Omental fat pad (tissue), 4 donors: ENCODE data around the gene DHFR. TPM values are rescaled to one million over a fixed set of nuclear protein-coding genes. Genes with fewer than 3 reads are reported as not detected.

Experiments
- ATAC-seq: fragments of 150-250 bp; one replicate; pipeline ENCODE4 v1.9.1; 2016; ENCODE audit warnings: mild to moderate bottlenecking, moderate library complexity; ENCODE audit not compliant: low FRiP score
- DNase-seq: peaks from one replicate; pipeline ENCODE4 v3.0.0-alpha.2; 2019; ENCODE audit warnings: low spot score
- CTCF ChIP-seq, 3 donors: fragments of 450-650 bp; IDR thresholded peaks; one replicate each; pipeline ENCODE4 v1.5.1; 2016 to 2017; ENCODE audit warnings: antibody characterized with exemption in 3 of 3, mild to moderate bottlenecking in 3 of 3, moderate library complexity in 2 of 3
- total RNA-seq, 4 donors: library from RNA; depleted of rRNA; stranded (reverse); fragments of >200 nt; gene quantifications; one replicate each; pipeline ENCODE4 v1.1.0, GENCODE V29; 2016

DHFR gene
- total RNA-seq, 4 donors from 2014 or later: 9.1 to 12.2 (median 10.2) TPM

- no peak for ATAC-seq
- TF ChIP-seq CTCF (IDR thresholded peaks at IDR 0.05): no peak
- DNase-seq: no peak
These were observed 53.7 kb downstream of the DHFR start for GRCh38 chr5:80600943-80601693.

- TF ChIP-seq CTCF (IDR thresholded peaks at IDR 0.05): no peak
- ATAC-seq (no peak), DNase-seq (no peak)
These were observed 57.3 kb downstream of the DHFR start for GRCh38 chr5:80597500-80597899.

GRCh38 chr5:80594810-80595209 is 60.0 kb downstream of the DHFR start:
- no peak for TF ChIP-seq CTCF (IDR thresholded peaks at IDR 0.05)
- no peak for ATAC-seq
- DNase-seq: no peak

GRCh38 chr5:80592761-80593160 is 62.0 kb downstream of the DHFR start:
- DNase-seq (no peak), ATAC-seq (no peak)
- TF ChIP-seq CTCF (IDR thresholded peaks at IDR 0.05): no peak

GRCh38 chr5:80592105-80592504 is 62.7 kb downstream of the DHFR start:
- TF ChIP-seq CTCF (IDR thresholded peaks at IDR 0.05): no peak
- no peak for DNase-seq
- no peak for ATAC-seq

GRCh38 chr5:80591352-80591751 is 63.4 kb downstream of the DHFR start:
- ATAC-seq: no peak
- no peak for DNase-seq
- TF ChIP-seq CTCF (IDR thresholded peaks at IDR 0.05): no peak

GRCh38 chr5:80590766-80591165 is 64.0 kb downstream of the DHFR start:
- ATAC-seq (no peak), DNase-seq (no peak)
- TF ChIP-seq CTCF (IDR thresholded peaks at IDR 0.05): no peak
